Mesothelial cell of epicardium (in vitro differentiated cells): ENCODE data around the gene PECR. TPM values are rescaled to one million over a fixed set of nuclear protein-coding genes. Genes with fewer than 3 reads are reported as not detected.

Source experiments
- DNase-seq, 2 experiments: peaks; one replicate each; pipeline ENCODE4 v3.0.0; 2021; ENCODE audit warnings: low spot score in 2 of 2; ENCODE audit not compliant: unreplicated experiment in 2 of 2
- H3K27ac Mint-ChIP-seq: 2 replicates; pipeline ENCODE4 v1.8.0; 2021; ENCODE audit warnings: mixed read lengths
- H3K27me3 Mint-ChIP-seq: 2 replicates; pipeline ENCODE4 v1.8.0; 2021; ENCODE audit warnings: low read depth, mixed read lengths
- H3K36me3 Mint-ChIP-seq: 2 replicates; pipeline ENCODE4 v1.8.0; 2021; ENCODE audit warnings: mixed read lengths
- H3K4me1 Mint-ChIP-seq: 2 replicates; pipeline ENCODE4 v1.8.0; 2021; ENCODE audit warnings: mixed read lengths
- H3K4me3 Mint-ChIP-seq: 2 replicates; pipeline ENCODE4 v1.8.0; 2021; ENCODE audit warnings: mild to moderate bottlenecking, moderate library complexity, mixed read lengths
- H3K9me3 Mint-ChIP-seq: 2 replicates; pipeline ENCODE4 v1.8.0; 2021; ENCODE audit warnings: mixed read lengths
- total RNA-seq: library from RNA; stranded (reverse); gene quantifications from 3 replicates; pipeline ENCODE4 v1.2.1, GENCODE V29; 2021
- TF ChIP-seq, protein P1 (sequence below): fragments of 200-600 bp; sonication (generic); IDR thresholded peaks from one replicate; pipeline ENCODE4 v1.5.0; 2021; ENCODE audit warnings: antibody characterized with exemption; ENCODE audit not compliant: unreplicated experiment

Gene PECR
- total RNA-seq, 1 donor from 2014 or later: 9.3 TPM

GRCh38 chr2:216119146-216119545 is 37.5 kb upstream of the PECR start:
- no peak overlapping the region for H3K4me3 Mint-ChIP-seq
- H3K4me1 Mint-ChIP-seq: peaks cover 31% of the 10 kb centered on the region
- H3K27ac Mint-ChIP-seq: peak overlapping the region; percentile 48
- H3K36me3 Mint-ChIP-seq: peaks cover 56% of the 10 kb centered on the region
- DNase-seq: no peak
- H3K27me3 Mint-ChIP-seq: no peaks in the 10 kb centered on the region
- TF ChIP-seq, protein P1, sequence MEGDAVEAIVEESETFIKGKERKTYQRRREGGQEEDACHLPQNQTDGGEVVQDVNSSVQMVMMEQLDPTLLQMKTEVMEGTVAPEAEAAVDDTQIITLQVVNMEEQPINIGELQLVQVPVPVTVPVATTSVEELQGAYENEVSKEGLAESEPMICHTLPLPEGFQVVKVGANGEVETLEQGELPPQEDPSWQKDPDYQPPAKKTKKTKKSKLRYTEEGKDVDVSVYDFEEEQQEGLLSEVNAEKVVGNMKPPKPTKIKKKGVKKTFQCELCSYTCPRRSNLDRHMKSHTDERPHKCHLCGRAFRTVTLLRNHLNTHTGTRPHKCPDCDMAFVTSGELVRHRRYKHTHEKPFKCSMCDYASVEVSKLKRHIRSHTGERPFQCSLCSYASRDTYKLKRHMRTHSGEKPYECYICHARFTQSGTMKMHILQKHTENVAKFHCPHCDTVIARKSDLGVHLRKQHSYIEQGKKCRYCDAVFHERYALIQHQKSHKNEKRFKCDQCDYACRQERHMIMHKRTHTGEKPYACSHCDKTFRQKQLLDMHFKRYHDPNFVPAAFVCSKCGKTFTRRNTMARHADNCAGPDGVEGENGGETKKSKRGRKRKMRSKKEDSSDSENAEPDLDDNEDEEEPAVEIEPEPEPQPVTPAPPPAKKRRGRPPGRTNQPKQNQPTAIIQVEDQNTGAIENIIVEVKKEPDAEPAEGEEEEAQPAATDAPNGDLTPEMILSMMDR: no peak
- no peaks in the 10 kb centered on the region for H3K9me3 Mint-ChIP-seq

DNA sequence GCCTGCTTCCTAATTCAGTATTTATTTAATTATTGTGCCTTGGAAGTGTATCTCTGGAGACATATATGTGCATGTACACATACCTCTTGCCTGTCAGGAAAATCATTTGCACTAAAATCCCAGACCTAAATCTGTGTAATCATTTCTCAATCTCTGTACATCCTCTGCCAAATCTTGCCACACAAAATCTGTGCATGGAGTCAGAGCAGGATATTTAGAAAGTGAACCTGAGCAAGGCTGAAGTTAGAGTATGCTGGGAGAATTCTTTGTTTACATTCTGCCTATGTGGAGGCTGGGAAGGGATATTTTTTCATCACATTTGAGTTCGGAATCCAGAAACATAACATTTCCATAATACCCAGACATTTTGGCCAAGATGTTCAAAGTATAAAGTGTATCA is 36.9 kb upstream of the PECR start:
- TF ChIP-seq, protein P1: no peak
- H3K27ac Mint-ChIP-seq: peak overlapping the region; percentile 21
- no peak overlapping the region for H3K4me3 Mint-ChIP-seq
- no peaks in the 10 kb centered on the region for H3K9me3 Mint-ChIP-seq
- no peak for DNase-seq
- H3K27me3 Mint-ChIP-seq: no peaks in the 10 kb centered on the region
- H3K36me3 Mint-ChIP-seq: peaks cover 54% of the 10 kb centered on the region
- peaks cover 32% of the 10 kb centered on the region for H3K4me1 Mint-ChIP-seq

GRCh38 chr2:216117561-216118340 is 36.1 kb upstream of the PECR start:
- Mint-ChIP-seq H3K9me3 (no peaks in the 10 kb centered on the region), H3K36me3 (peaks cover 57% of the 10 kb centered on the region), H3K4me3 (no peak overlapping the region), H3K27me3 (no peaks in the 10 kb centered on the region), H3K4me1 (peaks cover 32% of the 10 kb centered on the region), H3K27ac (peak overlapping the region; percentile 65)
- TF ChIP-seq, protein P1: no peak
- DNase-seq: no peak

DNA sequence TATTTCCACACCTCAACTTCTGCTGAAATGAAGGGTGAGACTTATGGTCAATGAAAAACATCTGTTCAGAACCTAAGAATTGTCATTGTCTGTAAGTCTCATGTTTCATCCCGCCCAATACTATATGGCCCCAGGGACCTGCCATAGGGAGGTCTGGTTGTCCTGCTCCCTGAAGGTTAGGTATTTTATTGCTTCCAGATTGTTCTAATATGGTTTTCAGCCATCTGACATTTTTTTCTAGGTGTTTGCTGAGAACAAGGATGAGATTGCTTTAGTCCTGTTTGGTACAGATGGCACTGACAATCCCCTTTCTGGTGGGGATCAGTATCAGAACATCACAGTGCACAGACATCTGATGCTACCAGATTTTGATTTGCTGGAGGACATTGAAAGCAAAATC is 34.8 kb upstream of the PECR start:
- H3K27me3 Mint-ChIP-seq: no peaks in the 10 kb centered on the region
- TF ChIP-seq, protein P1: no peak
- no peaks in the 10 kb centered on the region for H3K9me3 Mint-ChIP-seq
- peaks cover 40% of the 10 kb centered on the region for H3K4me1 Mint-ChIP-seq
- peak overlapping the region; percentile 65 for H3K27ac Mint-ChIP-seq
- no peak for DNase-seq
- peak overlapping the region; percentile 8 for H3K4me3 Mint-ChIP-seq
- H3K36me3 Mint-ChIP-seq: peaks cover 55% of the 10 kb centered on the region

- H3K4me3 Mint-ChIP-seq: peak overlapping the region; percentile 80
- H3K27ac Mint-ChIP-seq: peak overlapping the region; percentile 99
- DNase-seq: peak; percentile 97 to 98
- TF ChIP-seq, protein P1: peak; percentile 89
- H3K36me3 Mint-ChIP-seq: peaks cover 47% of the 10 kb centered on the region
- peaks cover 53% of the 10 kb centered on the region for H3K4me1 Mint-ChIP-seq
- no peaks in the 10 kb centered on the region for H3K27me3 Mint-ChIP-seq
- no peaks in the 10 kb centered on the region for H3K9me3 Mint-ChIP-seq
Measured at GRCh38 chr2:216114714-216115531, 33.3 kb upstream of the PECR start.
